ENCODE data around the gene FCHO2. TPM values are rescaled to one million over a fixed set of nuclear protein-coding genes. Genes with fewer than 3 reads are reported as not detected.

The FCHO2 gene
- total RNA-seq, 4 donors from 2014 or later: 38.7 to 57.0 (median 46.5) TPM

DNA sequence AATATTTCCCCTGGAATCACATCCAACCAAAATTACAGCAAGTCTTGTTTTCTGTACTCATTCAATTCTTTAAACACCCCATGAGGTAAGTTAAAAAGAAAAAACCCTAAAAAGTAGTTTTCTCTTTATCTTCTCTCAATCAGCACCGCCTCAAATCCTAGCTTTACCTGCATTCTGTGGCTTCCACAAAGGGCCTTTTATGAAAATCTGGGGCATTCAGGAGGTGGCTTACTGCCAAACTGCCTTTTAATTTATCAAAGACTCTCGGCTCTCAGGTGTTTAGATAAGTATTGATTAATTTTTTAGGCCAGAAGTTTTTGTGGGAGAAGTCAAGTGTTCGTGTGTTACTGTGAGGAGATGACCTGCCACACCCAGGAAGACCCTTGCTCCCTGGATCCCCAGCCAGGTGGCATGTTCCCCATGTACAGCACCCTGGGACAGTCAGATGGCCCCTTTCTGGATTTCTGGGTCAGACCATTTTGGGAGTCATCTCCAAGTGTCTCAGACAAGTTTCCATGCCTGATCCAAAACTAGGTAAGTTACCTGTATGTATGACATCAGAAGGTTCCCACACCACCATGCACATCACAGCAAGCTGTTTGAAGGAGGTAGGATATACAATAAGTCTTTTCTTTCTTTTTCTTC lies 158.3 kb downstream of the FCHO2 start:
- intact Hi-C loops (cut with DNase I): no loop called here
- DNase-seq: no peak

DNA sequence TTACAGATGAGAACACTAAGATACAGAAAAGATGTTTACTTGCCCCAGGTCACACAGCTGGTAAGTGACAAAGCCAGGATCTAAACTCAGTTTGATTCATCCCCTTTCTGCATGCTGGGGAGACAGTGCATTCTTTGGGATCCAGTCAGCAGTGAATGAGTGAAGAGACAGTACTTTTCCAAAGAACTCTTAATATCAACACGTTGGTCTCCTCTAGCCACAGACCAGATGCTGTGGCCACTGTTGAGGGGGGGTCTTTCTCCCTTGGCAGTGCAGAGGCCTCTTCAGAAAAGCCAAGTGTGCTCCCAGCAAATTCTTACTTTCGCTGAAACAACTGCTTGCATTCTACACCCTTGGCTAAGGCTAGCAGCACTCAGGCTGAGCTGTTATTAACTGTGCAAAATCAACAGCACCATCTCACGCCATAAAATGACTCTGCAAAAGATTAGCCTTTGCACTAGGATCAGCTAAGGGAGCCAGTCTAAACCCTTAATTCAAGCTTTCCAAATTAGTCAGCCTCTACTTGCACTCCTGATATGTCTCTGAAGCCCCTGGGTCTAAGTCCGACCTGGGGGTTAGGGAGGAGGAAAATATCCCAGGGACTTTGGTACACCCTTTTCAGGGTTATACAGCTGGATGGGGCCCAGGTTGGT lies 159.7 kb downstream of the FCHO2 start:
- DNase-seq: peak; percentile 87 to 88
- intact Hi-C loops (cut with DNase I): no loop called here
- TF ChIP-seq CTCF (IDR thresholded peaks at IDR 0.05) (peak in 1 of 6 experiments; percentile 9), POLR2A (IDR thresholded peaks at IDR 0.05) (no peak)
- WGBS, 2 donors: 30 to 54% methylated on average over 4 of the region's 4 CpGs
- H3K4me3 ChIP-seq (replicated peaks in 1 of 3): no peak overlapping the region
- no peaks in the 10 kb centered on the region for H3K27me3 ChIP-seq
- peaks cover 68 to 77% of the 10 kb centered on the region in 2 donors for H3K4me1 ChIP-seq
- H3K9me3 ChIP-seq: no peaks in the 10 kb centered on the region
- peak overlapping the region; percentile 91 to 98 (median 98) for H3K27ac ChIP-seq
- H3K36me3 ChIP-seq: no peaks in the 10 kb centered on the region

More for the DNA sequence above, 158.3 kb downstream of the FCHO2 start:
- TF ChIP-seq POLR2A (IDR thresholded peaks at IDR 0.05) (no peak), CTCF (IDR thresholded peaks at IDR 0.05) (no peak)
- peak overlapping the region; percentile 91 to 98 (median 98) for H3K27ac ChIP-seq
- H3K36me3 ChIP-seq: no peaks in the 10 kb centered on the region
- no peaks in the 10 kb centered on the region for H3K27me3 ChIP-seq
- 50 to 54% methylated on average over 3 of the region's 3 CpGs for WGBS, 2 donors
- no peaks in the 10 kb centered on the region for H3K9me3 ChIP-seq
- H3K4me3 ChIP-seq (replicated peaks in 1 of 3): no peak overlapping the region
- peaks cover 62 to 67% of the 10 kb centered on the region in 2 donors for H3K4me1 ChIP-seq

- Histone ChIP-seq H3K27ac (peak overlapping the region; percentile 91 to 98 (median 98)), H3K27me3 (no peaks in the 10 kb centered on the region), H3K36me3 (no peaks in the 10 kb centered on the region), H3K4me1 (peaks cover 68 to 73% of the 10 kb centered on the region in 2 donors), H3K9me3 (no peaks in the 10 kb centered on the region), H3K4me3 (replicated peaks in 1 of 3) (no peak overlapping the region)
- TF ChIP-seq POLR2A (IDR thresholded peaks at IDR 0.05): no peak
- TF ChIP-seq CTCF (IDR thresholded peaks at IDR 0.05): no peak
- WGBS, 2 donors: 74 to 84% methylated on average over 2 of the region's 2 CpGs
- no peak for DNase-seq
- intact Hi-C loops (cut with DNase I): no loop called here
These were observed 160.7 kb downstream of the FCHO2 start for GRCh38 chr5:73116506-73116905.

GRCh38 chr5:73117088-73117740 lies 161.4 kb downstream of the FCHO2 start:
- WGBS, 2 donors: 80 to 89% methylated on average over 3 of the region's 3 CpGs
- Histone ChIP-seq H3K4me3 (replicated peaks in 1 of 3) (no peak overlapping the region), H3K9me3 (no peaks in the 10 kb centered on the region), H3K36me3 (no peaks in the 10 kb centered on the region), H3K4me1 (peaks cover 64 to 73% of the 10 kb centered on the region in 2 donors), H3K27ac (peak overlapping the region; percentile 91 to 98 (median 98)), H3K27me3 (no peaks in the 10 kb centered on the region)
- no peak for DNase-seq
- intact Hi-C loops (cut with DNase I): no loop called here
- TF ChIP-seq POLR2A (IDR thresholded peaks at IDR 0.05): no peak
- no peak for TF ChIP-seq CTCF (IDR thresholded peaks at IDR 0.05)

Measured in thyroid gland (tissue), 4 donors.